PC-3 (cell line): ENCODE data around the gene SLK. TPM values are rescaled to one million over a fixed set of nuclear protein-coding genes. Genes with fewer than 3 reads are reported as not detected.
A peak's percentile ranks its signal among the peaks of the same experiment; 100 is the strongest.

Experiments used
- ATAC-seq: fragments of 200-7000 bp; cut with Tn5 transposase; 2 replicates; pipeline ENCODE4 v1.9.1; 2020; ENCODE audit warnings: mild to moderate bottlenecking, moderate library complexity
- BruUV-seq: library from RNA; stranded (reverse); fragments of 400-500 nt; replicated peaks from 2 replicates; lab custom pipeline; 2021; lab: Mats Ljungman, UMichigan
- CTCF ChIA-PET: fragments of 300-600 bp; sonication (Branson Sonifier 250); formaldehyde crosslinking; loops from one replicate; lab custom pipeline; 2022; ENCODE audit warnings: antibody characterized with exemption; lab: Charles Lee
- POLR2A ChIA-PET: fragments of 300-600 bp; sonication (Branson Sonifier 250); formaldehyde crosslinking; loops from one replicate; lab custom pipeline; 2022; ENCODE audit warnings: antibody characterized with exemption; ENCODE audit not compliant: unreplicated experiment; lab: Charles Lee
- DNase-seq: peaks from one replicate; pipeline ENCODE4 v3.0.0-alpha.2; 2015
- H2AFZ ChIP-seq: fragments of 300-600 bp; sonication (generic); 2 replicates; pipeline ENCODE4 v1.6.0; 2016; ENCODE audit warnings: antibody characterized with exemption, low read length
- H3F3A ChIP-seq: fragments of 300-600 bp; sonication (generic); one replicate; pipeline ENCODE4 v1.6.0; 2017; ENCODE audit warnings: antibody characterized with exemption, low read length, control low read depth, mild to moderate bottlenecking; ENCODE audit not compliant: unreplicated experiment
- H3K27ac ChIP-seq: fragments of 300-600 bp; sonication (generic); 2 replicates; pipeline ENCODE4 v1.5.1; 2016; ENCODE audit warnings: mild to moderate bottlenecking, low read length
- H3K27me3 ChIP-seq: fragments of 300-600 bp; sonication (generic); 2 replicates; pipeline ENCODE4 v1.6.1; 2016; ENCODE audit warnings: low read length, mixed read lengths
- H3K36me3 ChIP-seq: fragments of 300-600 bp; sonication (generic); 2 replicates; pipeline ENCODE4 v1.6.1; 2016; ENCODE audit warnings: low read depth, mixed run types, low read length, mixed read lengths
- H3K4me1 ChIP-seq: fragments of 300-600 bp; sonication (generic); 2 replicates; pipeline ENCODE4 v1.5.1; 2016; ENCODE audit warnings: low read length; ENCODE audit not compliant: insufficient read depth
- H3K4me2 ChIP-seq: fragments of 300-600 bp; sonication (generic); 2 replicates; pipeline ENCODE4 v1.6.0; 2016; ENCODE audit warnings: low read length
- H3K4me3 ChIP-seq: fragments of 300-600 bp; sonication (generic); 2 replicates; pipeline ENCODE4 v1.5.1; 2016; ENCODE audit warnings: mild to moderate bottlenecking, low read length, mixed read lengths
- H3K79me2 ChIP-seq: fragments of 300-600 bp; sonication (generic); 2 replicates; pipeline ENCODE4 v1.6.1; 2017; ENCODE audit warnings: low read length, mixed read lengths
- H3K9ac ChIP-seq: fragments of 300-600 bp; sonication (generic); 2 replicates; pipeline ENCODE4 v1.6.0; 2016; ENCODE audit warnings: mild to moderate bottlenecking, low read length
- H3K9me2 ChIP-seq: fragments of 300-600 bp; sonication (generic); replicated peaks from 2 replicates; pipeline ENCODE4 v1.6.1; 2016; ENCODE audit warnings: mixed run types, low read length, mixed read lengths
- H3K9me3 ChIP-seq: fragments of 300-600 bp; sonication (generic); 2 replicates; pipeline ENCODE4 v1.6.1; 2016; ENCODE audit warnings: low read length, mixed read lengths
- H4K20me1 ChIP-seq: fragments of 300-600 bp; sonication (generic); 2 replicates; pipeline ENCODE4 v1.6.1; 2016; ENCODE audit warnings: low read length, mixed read lengths
- CTCF ChIP-seq: fragments of 300-600 bp; sonication (generic); conservative IDR thresholded peaks from 2 replicates; pipeline ENCODE4 v1.5.1; 2017; ENCODE audit warnings: antibody characterized with exemption, low read depth, mild to moderate bottlenecking, low read length
- EZH2 ChIP-seq: fragments of 300-600 bp; sonication (generic); IDR thresholded peaks from one replicate; pipeline ENCODE4 v1.6.1; 2017; ENCODE audit warnings: antibody characterized with exemption, mild to moderate bottlenecking, low read length; ENCODE audit not compliant: unreplicated experiment
- EZH2phosphoT487 ChIP-seq: fragments of 300-600 bp; sonication (generic); IDR thresholded peaks from 2 replicates; pipeline ENCODE4 v1.6.1; 2018; ENCODE audit warnings: mild to moderate bottlenecking, antibody characterized with exemption, low read length, borderline replicate concordance
- intact Hi-C: fragments of 100-400 bp; cut with micrococcal nuclease; formaldehyde crosslinking; loops from 2 replicates; pipeline ENCODE4 v1.9.0; 2023
- total RNA-seq: library from RNA; depleted of rRNA; stranded (reverse); fragments of >200 nt; gene quantifications from 2 replicates; pipeline ENCODE4 v1.2.3, GENCODE V29; 2014

The SLK gene
- total RNA-seq, 1 experiment from 2014 or later, result 20.2 TPM

- H3K9me2 ChIP-seq, result no peaks in the 10 kb centered on the region
- no peak overlapping the region for H3K4me3 ChIP-seq
- H3K36me3 ChIP-seq, result no peaks in the 10 kb centered on the region
- no peak for TF ChIP-seq EZH2
- TF ChIP-seq CTCF, result no peak
- no peak for TF ChIP-seq EZH2phosphoT487
- H4K20me1 ChIP-seq, result peaks cover 8% of the 10 kb centered on the region; the same call in 1 of the 2 replicates
- no peak for ATAC-seq
- H3K9me3 ChIP-seq, result no peaks in the 10 kb centered on the region
- H3K27me3 ChIP-seq, result no peaks in the 10 kb centered on the region
- no peak overlapping the region for H3K27ac ChIP-seq
- no peak overlapping the region for H2AFZ ChIP-seq
- H3K9ac ChIP-seq, result no peak overlapping the region
- no peak for DNase-seq
- ChIA-PET CTCF (no interaction called here), POLR2A (interaction anchor here (0.5 kb wide), 1 partner anchor 1477 kb away, joined by 3 read pairs; the partner anchor contains the start of gene ACTR1A)
- intact Hi-C loops, result no loop called here
- BruUV-seq, result no TSS peak
- H3K4me2 ChIP-seq, result no peak overlapping the region
- peaks cover 11% of the 10 kb centered on the region for H3K4me1 ChIP-seq
- H3F3A ChIP-seq, result no peaks in the 10 kb centered on the region
- peaks cover 93% of the 10 kb centered on the region for H3K79me2 ChIP-seq
Measured at GRCh38 chr10:103979530-103979929, 12.6 kb downstream of the SLK start.

GRCh38 chr10:103980288-103980906, 13.5 kb downstream of the SLK start:
- DNase-seq, result no peak
- no peaks in the 10 kb centered on the region for H3K9me3 ChIP-seq
- peaks cover 8% of the 10 kb centered on the region; the same call in 1 of the 2 replicates for H4K20me1 ChIP-seq
- ChIA-PET POLR2A (no interaction called here), CTCF (no interaction called here)
- H3K4me3 ChIP-seq, result no peak overlapping the region
- H3K4me2 ChIP-seq, result no peak overlapping the region
- no peak overlapping the region for H3K9ac ChIP-seq
- no peaks in the 10 kb centered on the region for H3K36me3 ChIP-seq
- no peak for TF ChIP-seq EZH2
- no peak for TF ChIP-seq EZH2phosphoT487
- no peak for TF ChIP-seq CTCF
- H3F3A ChIP-seq, result no peaks in the 10 kb centered on the region
- intact Hi-C loops, result no loop called here
- no TSS peak for BruUV-seq
- no peak for ATAC-seq
- H3K4me1 ChIP-seq, result peaks cover 11% of the 10 kb centered on the region
- peaks cover 95% of the 10 kb centered on the region for H3K79me2 ChIP-seq
- H2AFZ ChIP-seq, result no peak overlapping the region
- no peak overlapping the region for H3K27ac ChIP-seq
- H3K27me3 ChIP-seq, result no peaks in the 10 kb centered on the region
- no peaks in the 10 kb centered on the region for H3K9me2 ChIP-seq

GRCh38 chr10:103982639-103983038, 15.7 kb downstream of the SLK start:
- Histone ChIP-seq H3K9me3 (no peaks in the 10 kb centered on the region), H3K4me3 (no peak overlapping the region), H2AFZ (no peak overlapping the region), H3F3A (no peaks in the 10 kb centered on the region), H3K9me2 (no peaks in the 10 kb centered on the region), H3K27ac (no peak overlapping the region), H3K79me2 (peaks cover 92% of the 10 kb centered on the region), H3K36me3 (no peaks in the 10 kb centered on the region), H3K9ac (no peak overlapping the region), H3K27me3 (no peaks in the 10 kb centered on the region), H4K20me1 (peaks cover 2% of the 10 kb centered on the region; the same call in 1 of the 2 replicates), H3K4me1 (no peaks in the 10 kb centered on the region), H3K4me2 (no peak overlapping the region)
- ATAC-seq (no peak; the same call in 1 of the 2 replicates), DNase-seq (no peak)
- TF ChIP-seq EZH2phosphoT487 (no peak), CTCF (peak; percentile 48; the same call in 1 of the 2 replicates), EZH2 (no peak)
- intact Hi-C loops, result no loop called here
- CTCF ChIA-PET, result no interaction called here
- POLR2A ChIA-PET, result no interaction called here
- BruUV-seq, result no TSS peak
